Thymus (tissue), 14 donors: Measurements from ENCODE around the gene CT45A9. TPM values are rescaled to one million over a fixed set of nuclear protein-coding genes. Genes with fewer than 3 reads are reported as not detected.
A peak's percentile ranks its signal among the peaks of the same experiment; 100 is the strongest.
"Not testable (repeated sequence)": the region's sequence is repeated elsewhere in the genome, so short reads cannot be mapped to it uniquely, and the experiment has no call there.

ENCODE experiments used
- DNase-seq, 9 donors: peaks; one replicate each; pipeline ENCODE4 v3.0.0-alpha.2; 2013; ENCODE audit warnings: low spot score in 9 of 9, low read depth in 6 of 9, missing footprints in 1 of 9
- H3K27ac ChIP-seq, 2 donors: one replicate each; pipeline ENCODE4 v1.5.1; 2013; ENCODE audit warnings: control low read depth in 1 of 2, low read depth in 1 of 2, low read length in 1 of 2, mild to moderate bottlenecking in 1 of 2, moderate library complexity in 1 of 2
- H3K27me3 ChIP-seq, 2 donors: one replicate each; pipeline ENCODE4 v1.5.1; 2013; ENCODE audit warnings: low read length in 1 of 2; ENCODE audit not compliant: control insufficient read depth in 2 of 2, insufficient read depth in 1 of 2
- H3K36me3 ChIP-seq, 2 donors: one replicate each; pipeline ENCODE4 v1.5.1; 2013; ENCODE audit warnings: low read length in 1 of 2, mild to moderate bottlenecking in 1 of 2, moderate library complexity in 1 of 2; ENCODE audit not compliant: control insufficient read depth in 2 of 2, insufficient read depth in 2 of 2
- H3K4me1 ChIP-seq, 2 donors: one replicate each; pipeline ENCODE4 v1.5.1; 2013; ENCODE audit warnings: low read length in 2 of 2; ENCODE audit not compliant: control insufficient read depth in 2 of 2, insufficient read depth in 2 of 2
- H3K4me3 ChIP-seq, 2 donors: one replicate each; pipeline ENCODE4 v1.5.1; 2013; ENCODE audit warnings: low read length in 2 of 2, control low read depth in 1 of 2, mild to moderate bottlenecking in 1 of 2
- H3K9me3 ChIP-seq, 2 donors: one replicate each; pipeline ENCODE4 v1.5.1; 2013; ENCODE audit warnings: low read length in 1 of 2, mild to moderate bottlenecking in 1 of 2; ENCODE audit not compliant: control insufficient read depth in 2 of 2, insufficient read depth in 1 of 2
- WGBS: extraction: QIAGEN DNeasy Blood & Tissue Kit; methylation state at CpG from one replicate; pipeline ENCODE4 v1.1.7; 2013; 5-methylcytosine and 5-hydroxymethylcytosine counted together
- long read RNA-seq, 10 donors: transcript quantifications; one replicate each; lab custom pipeline, GENCODE V29; 2026
- polyA plus RNA-seq: library from polyadenylated mRNA; stranded (reverse); fragments of 200-250 nt; gene quantifications from one replicate; pipeline ENCODE4 v1.2.3, GENCODE V29; 2013
- total RNA-seq: library from RNA; stranded (reverse); fragments of 120-200 nt; gene quantifications from one replicate; pipeline ENCODE4 v1.2.4, GENCODE V29; 2013
- donor health status: healthy.

CT45A9 gene, protein sequence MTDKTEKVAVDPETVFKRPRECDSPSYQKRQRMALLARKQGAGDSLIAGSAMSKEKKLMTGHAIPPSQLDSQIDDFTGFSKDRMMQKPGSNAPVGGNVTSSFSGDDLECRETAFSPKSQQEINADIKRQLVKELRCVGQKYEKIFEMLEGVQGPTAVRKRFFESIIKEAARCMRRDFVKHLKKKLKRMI
- total RNA-seq (not detected), polyA plus RNA-seq (not detected)
- long read RNA-seq, donor 1 = 0 reads
- long read RNA-seq, donor 2 = 0 reads
- long read RNA-seq, donor 3 = 0 reads
- long read RNA-seq, donor 4 = 0 reads
- long read RNA-seq, donor 5 = 0 reads
- long read RNA-seq, donor 6 = 0 reads
- long read RNA-seq, donor 7 = 0 reads
- long read RNA-seq, donor 8 = 0 reads
- long read RNA-seq, donor 9 = 0 reads
- long read RNA-seq, donor 10 = 0 reads

DNA sequence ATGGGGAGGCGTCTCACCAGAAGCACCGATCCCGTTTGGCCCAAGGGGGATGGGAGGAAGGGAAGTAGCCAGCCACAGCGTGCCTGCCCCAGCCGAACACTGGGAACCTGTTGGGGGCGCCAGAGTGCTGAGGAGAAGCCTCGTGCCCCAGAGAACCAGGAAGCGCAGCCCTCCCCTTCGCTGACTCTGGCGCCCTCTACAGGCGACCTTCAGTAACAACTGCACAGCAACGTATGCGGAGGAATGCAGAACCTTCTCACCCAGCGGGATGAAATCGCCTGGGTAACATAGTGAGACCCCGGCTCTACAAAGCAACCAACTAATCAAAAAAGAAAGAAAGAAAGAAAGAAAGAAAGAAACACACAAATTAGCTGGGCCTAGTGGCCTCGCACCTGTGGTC lies at the start of gene CT45A9:
CT45A9 (minus strand) TSS at position 101 of the 400 bp plus-strand sequence. CDS start 3,751 bp downstream, outside the sequence.
- not testable (repeated sequence) for H3K4me1 ChIP-seq, DNase-seq, H3K27me3 ChIP-seq, H3K9me3 ChIP-seq, H3K27ac ChIP-seq, H3K36me3 ChIP-seq, H3K4me3 ChIP-seq
- WGBS = no CpG with 5 or more reads among the region's 17 CpGs

DNA sequence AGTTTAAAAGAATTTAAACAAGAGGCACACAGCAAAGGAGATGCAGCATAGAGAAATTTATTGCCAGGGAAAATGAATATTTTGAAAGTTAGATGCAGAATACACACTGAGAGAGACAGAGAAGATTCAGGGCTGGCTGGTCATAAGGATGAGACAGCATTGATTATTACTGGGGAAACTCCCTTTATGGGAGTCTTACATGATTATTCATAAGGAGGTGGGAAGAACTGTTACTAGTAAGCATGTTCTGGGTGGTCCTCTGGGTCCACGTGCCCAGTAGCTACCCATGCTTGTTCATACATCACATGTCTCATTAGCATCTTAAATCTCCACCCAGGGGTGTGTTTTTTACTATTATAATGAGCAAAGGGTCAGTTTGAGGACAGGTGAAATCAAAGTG lies 48.9 kb upstream of the CT45A9 start:
- 91% methylated on average over 1 of the region's 1 CpG for WGBS
- not testable (repeated sequence) for H3K36me3 ChIP-seq, H3K27me3 ChIP-seq, H3K4me1 ChIP-seq, H3K27ac ChIP-seq, DNase-seq, H3K4me3 ChIP-seq, H3K9me3 ChIP-seq

DNA sequence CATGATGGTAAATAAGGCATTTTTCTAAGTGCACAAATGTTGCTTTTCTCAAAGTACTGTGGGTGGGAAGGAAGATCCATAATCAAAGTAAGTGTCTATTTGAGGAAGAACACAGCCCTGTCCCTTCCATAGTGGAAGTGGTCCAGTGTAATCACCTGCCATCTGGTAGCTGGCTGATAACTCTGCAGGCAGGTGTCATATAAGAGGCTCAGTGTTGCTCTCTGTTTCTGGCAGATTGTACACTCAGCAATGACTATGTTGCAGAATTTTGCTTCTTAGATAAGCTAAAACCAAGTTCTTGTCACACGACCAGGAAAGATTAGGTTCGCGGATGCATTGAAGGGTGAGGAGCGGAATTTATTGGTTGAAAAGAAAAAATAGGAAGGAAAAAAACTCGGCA lies 42.8 kb upstream of the CT45A9 start:
- H3K4me1 ChIP-seq = no peaks in the 10 kb centered on the region
- H3K27ac ChIP-seq = no peak overlapping the region
- H3K36me3 ChIP-seq = no peaks in the 10 kb centered on the region
- 96% methylated on average over 5 of the region's 5 CpGs for WGBS
- no peaks in the 10 kb centered on the region for H3K9me3 ChIP-seq
- H3K4me3 ChIP-seq = no peak overlapping the region
- no peak for DNase-seq
- H3K27me3 ChIP-seq = no peaks in the 10 kb centered on the region

DNA sequence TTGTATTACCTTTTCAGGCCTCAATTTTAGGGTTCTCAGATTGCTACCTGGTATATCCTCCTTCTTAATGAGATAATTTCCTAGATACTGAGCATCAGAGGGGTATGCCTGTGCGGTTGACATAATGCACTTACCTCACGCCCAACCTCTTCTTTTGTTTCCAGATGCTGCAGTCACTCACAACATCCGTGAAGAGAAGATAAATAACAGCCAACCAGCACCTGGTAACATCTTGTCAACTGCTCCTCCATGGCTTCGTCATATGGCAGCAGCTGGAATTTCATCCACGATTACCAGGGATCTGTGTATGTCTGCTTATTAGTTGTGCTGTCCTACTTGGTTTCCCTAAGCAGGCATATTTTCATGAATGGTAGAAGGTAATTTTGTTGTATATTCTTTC lies 38.6 kb upstream of the CT45A9 start:
- H3K4me1 ChIP-seq = no peaks in the 10 kb centered on the region
- H3K9me3 ChIP-seq = no peaks in the 10 kb centered on the region
- 97% methylated on average over 5 of the region's 5 CpGs for WGBS
- H3K27me3 ChIP-seq = no peaks in the 10 kb centered on the region
- DNase-seq = no peak
- H3K27ac ChIP-seq = no peak overlapping the region
- H3K36me3 ChIP-seq = no peaks in the 10 kb centered on the region
- no peak overlapping the region for H3K4me3 ChIP-seq

DNA sequence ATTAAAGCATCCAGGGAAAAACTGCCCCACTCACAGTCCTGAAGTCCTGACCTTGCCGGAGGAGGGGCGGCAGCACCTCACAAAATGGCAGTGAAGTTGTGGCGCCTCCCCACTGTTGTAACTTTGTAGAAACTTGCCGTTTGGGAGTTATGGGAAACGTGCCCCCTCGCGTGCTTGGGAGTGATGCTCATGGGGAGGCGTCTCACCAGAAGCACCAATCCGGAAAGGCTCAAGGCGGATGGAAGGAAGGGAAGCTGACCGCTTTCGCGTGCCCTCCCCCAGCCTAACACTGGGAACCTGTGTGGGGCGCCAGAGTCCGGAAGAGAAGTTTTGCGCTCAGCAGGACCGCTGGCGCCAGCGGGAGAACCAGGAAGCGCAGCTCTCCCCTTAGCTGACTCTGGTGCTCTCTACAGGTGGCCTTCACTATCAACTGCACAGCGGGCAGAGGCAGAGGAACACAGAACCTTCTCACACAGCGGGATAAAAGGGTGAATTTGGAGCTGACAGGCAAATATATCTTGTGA lies 21.7 kb upstream of the CT45A9 start, which contains the start of the genes CT45A10 and SAGE1:
CT45A10 (minus strand) TSS at position 151 of the 524 bp plus-strand sequence. CDS start 8,100 bp downstream, outside the sequence.
SAGE1 (plus strand) TSS at position 423 of the 524 bp plus-strand sequence. CDS start 2,527 bp downstream, outside the sequence.
- Histone ChIP-seq H3K27ac (no peak within 1 kb of the TSS), H3K4me1 (no peaks in the 10 kb centered on the region), H3K27me3 (no peaks in the 10 kb centered on the region), H3K36me3 (no peaks in the 10 kb centered on the region), H3K4me3 (no peak within 1 kb of the TSS), H3K9me3 (no peaks in the 10 kb centered on the region)
- no peak for DNase-seq
- 98% methylated on average over 22 of the region's 22 CpGs for WGBS

DNA sequence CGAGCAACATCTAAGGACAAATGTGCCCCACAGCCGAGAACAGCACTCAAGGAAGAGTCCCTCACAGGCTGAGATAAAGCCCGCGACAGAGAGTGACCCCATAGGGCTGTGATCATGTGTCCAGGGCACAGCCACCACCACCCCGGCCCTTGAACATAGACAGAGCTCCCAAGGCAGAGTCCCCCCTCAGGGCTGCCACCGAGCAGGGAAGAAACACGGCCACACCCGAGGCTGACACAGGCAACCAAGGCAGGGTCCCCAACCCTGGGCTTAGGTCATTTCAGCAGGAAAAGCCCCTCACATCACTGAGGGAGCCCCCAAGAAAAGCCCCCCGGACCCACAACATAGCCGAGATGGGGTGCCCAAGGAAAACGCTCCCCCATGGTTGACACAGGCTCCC lies 21.2 kb upstream of the CT45A9 start:
- Histone ChIP-seq H3K36me3 (no peaks in the 10 kb centered on the region), H3K9me3 (no peaks in the 10 kb centered on the region), H3K27ac (no peak overlapping the region), H3K4me3 (no peak overlapping the region), H3K4me1 (no peaks in the 10 kb centered on the region), H3K27me3 (no peaks in the 10 kb centered on the region)
- DNase-seq = no peak
- 99% methylated on average over 11 of the region's 11 CpGs for WGBS

DNA sequence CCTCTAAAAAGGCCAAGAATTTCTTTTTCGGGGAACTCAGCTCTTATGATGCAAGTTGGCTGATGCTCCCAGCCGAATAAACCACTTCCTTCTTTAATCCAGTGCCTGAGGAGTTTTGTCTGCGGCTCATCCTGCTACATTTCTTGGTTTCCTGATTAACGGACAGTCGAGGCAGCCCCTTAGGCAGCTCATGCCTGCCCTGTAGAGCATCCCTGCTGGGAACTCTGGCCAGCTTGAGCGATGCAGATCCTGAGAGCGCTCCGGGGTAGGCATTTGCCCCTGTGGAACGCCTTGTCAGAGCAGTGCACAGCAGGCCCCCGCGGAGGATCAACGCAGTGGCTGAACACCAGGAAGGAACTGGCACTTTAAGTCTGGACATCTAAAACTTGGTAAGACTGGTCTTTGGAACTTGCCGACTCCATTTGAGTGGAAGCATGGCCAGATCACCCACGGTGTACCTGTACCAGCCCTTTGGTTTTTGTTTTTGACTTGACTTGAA lies 18.5 kb upstream of the CT45A9 start:
- Histone ChIP-seq H3K4me1 (no peaks in the 10 kb centered on the region), H3K4me3 (no peak overlapping the region), H3K27me3 (no peaks in the 10 kb centered on the region), H3K27ac (no peak overlapping the region), H3K36me3 (no peaks in the 10 kb centered on the region), H3K9me3 (no peaks in the 10 kb centered on the region)
- DNase-seq = no peak
- WGBS = 82% methylated on average over 14 of the region's 14 CpGs

DNA sequence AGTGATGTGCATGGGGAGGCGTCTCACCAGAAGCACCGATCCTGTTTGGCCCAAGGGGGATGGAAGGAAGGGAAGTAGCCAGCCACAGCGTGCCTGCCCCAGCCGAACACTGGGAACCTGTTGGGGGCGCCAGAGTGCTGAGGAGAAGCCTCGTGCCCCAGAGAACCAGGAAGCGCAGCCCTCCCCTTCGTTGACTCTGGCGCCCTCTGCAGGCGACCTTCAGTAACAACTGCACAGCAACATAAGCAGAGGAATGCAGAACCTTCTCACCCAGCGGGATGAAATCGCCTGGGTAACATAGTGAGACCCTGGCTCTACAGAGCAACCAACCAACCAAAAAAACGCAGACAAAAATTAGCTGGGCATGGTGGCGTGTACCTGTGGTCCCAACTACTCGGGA lies 17.4 kb upstream of the CT45A9 start:
- not testable (repeated sequence) for H3K27ac ChIP-seq, H3K27me3 ChIP-seq, H3K4me1 ChIP-seq, H3K4me3 ChIP-seq, H3K9me3 ChIP-seq, H3K36me3 ChIP-seq
- whole genome bisulfite sequencing = 76% methylated on average over 13 of the region's 15 CpGs
- DNase-seq = peak in 1 of 9 donors; percentile 6

DNA sequence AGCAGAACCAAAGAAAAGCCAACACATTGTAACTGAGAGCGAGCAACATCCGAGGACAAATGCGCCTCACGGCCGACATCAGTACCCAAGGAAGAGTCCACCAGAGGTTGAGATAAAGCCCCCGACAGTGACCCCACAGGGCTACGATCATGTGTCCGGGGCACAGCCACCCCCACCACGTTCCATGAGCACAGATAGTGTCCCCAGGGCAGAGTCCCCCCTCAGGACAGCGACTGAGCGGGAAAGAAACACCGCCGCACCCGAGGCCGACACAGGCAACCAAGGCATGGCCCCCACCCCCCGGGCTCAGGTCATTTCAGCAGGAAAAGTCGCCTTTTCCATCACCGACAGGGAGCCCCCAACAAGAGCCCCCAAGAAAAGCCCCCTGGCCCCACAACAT lies 16.6 kb upstream of the CT45A9 start:
- WGBS = 96% methylated on average over 10 of the region's 18 CpGs
- not testable (repeated sequence) for H3K36me3 ChIP-seq, H3K4me3 ChIP-seq, H3K9me3 ChIP-seq, H3K27ac ChIP-seq, H3K27me3 ChIP-seq, H3K4me1 ChIP-seq, DNase-seq
